Ovary (tissue), 9 donors: ENCODE results near the gene PDLIM3. TPM values are rescaled to one million over a fixed set of nuclear protein-coding genes. Genes with fewer than 3 reads are reported as not detected.
"Not testable (repeated sequence)": the region's sequence is repeated elsewhere in the genome, so short reads cannot be mapped to it uniquely, and the experiment has no call there.

Experiments
- DNase-seq, 5 donors: peaks; one replicate each; pipeline ENCODE4 v3.0.0-alpha.2; 2019 to 2020
- H3K27ac ChIP-seq, 2 donors: fragments of 200-600 bp; one replicate each; pipeline versions ENCODE4 v1.5.1 to v1.8.0; 2019 to 2022
- H3K27me3 ChIP-seq: fragments of 200-600 bp; one replicate; pipeline ENCODE4 v1.8.0; 2022
- H3K36me3 ChIP-seq: fragments of 200-600 bp; sonication (generic); one replicate; pipeline ENCODE4 v1.5.1; 2019
- H3K4me1 ChIP-seq: one replicate; pipeline ENCODE4 v1.8.1; 2013; ENCODE audit warnings: mild to moderate bottlenecking, moderate library complexity; ENCODE audit not compliant: insufficient read depth
- H3K4me3 ChIP-seq: fragments of 200-600 bp; sonication (generic); one replicate; pipeline ENCODE4 v1.5.1; 2017
- H3K9me3 ChIP-seq, 2 donors: fragments of 200-600 bp in 1 of 2; sonication (generic) in 1 of 2; one replicate each; pipeline versions ENCODE4 v1.5.1 to v1.8.1; 2013 to 2019; ENCODE audit warnings: mild to moderate bottlenecking in 1 of 2, moderate library complexity in 1 of 2
- EP300 ChIP-seq: sonication (generic); formaldehyde crosslinking; IDR thresholded peaks from one replicate; pipeline ENCODE4 v1.6.1; 2017; ENCODE audit warnings: antibody characterized with exemption
- POLR2A ChIP-seq: fragments of 450-650 bp; IDR thresholded peaks from one replicate; pipeline ENCODE4 v1.6.1; 2017; ENCODE audit warnings: antibody characterized with exemption, mild to moderate bottlenecking, moderate library complexity
- WGBS, 3 donors: extraction: QIAGEN DNeasy Blood & Tissue Kit in 1 of 3; methylation state at CpG; one replicate each; pipeline versions ENCODE4 v1.1.5 to v1.1.7; 2013 to 2017; 5-methylcytosine and 5-hydroxymethylcytosine counted together
- intact Hi-C, 4 donors: fragments of 100-400 bp; cut with DNase I; formaldehyde crosslinking; loops; one replicate each; pipeline versions ENCODE4 v1.11.0 to v1.15.1; 2022 to 2023
- polyA plus RNA-seq, 2 donors: library from polyadenylated mRNA; stranded (reverse); fragments of 200-250 nt in 1 of 2; fragments of 350-450 nt in 1 of 2; fragmentation: Illumina TruSeq in 1 of 2; extraction: RNeasy Lipid Tissue Mini Kit (QIAGEN cat#74804) in 1 of 2; gene quantifications; one replicate each; pipeline ENCODE4 v1.2.3, GENCODE V29; 2013 to 2014
- total RNA-seq, 7 donors: library from RNA; depleted of rRNA in 2 of 7; stranded (reverse); fragments of >200 nt in 2 of 7; fragmentation: NEBNext Ultra II Directional in 3 of 7; extraction: Animal tissue kit (Norgen Biotek cat#: 25700) in 3 of 7; gene quantifications; one replicate each; pipeline versions ENCODE4 v1.1.0 to v1.2.4, GENCODE V29; 2016 to 2023
- TF ChIP-seq, protein P1 (sequence below), 3 donors: fragments of 450-650 bp in 2 of 3; fragments of 200-600 bp in 1 of 3; IDR thresholded peaks; one replicate each; pipeline versions ENCODE4 v1.5.1 to v1.8.0; 2016 to 2022; ENCODE audit warnings: antibody characterized with exemption in 3 of 3, mild to moderate bottlenecking in 1 of 3
- donor health status: DM: no; HTN: no; CAD: no; lungs with moderate emphysema.
- donor health status: DM: no; HTN: no; CAD: no.
- donor health status: Bipolar disorder and iron deficiency.
- donor health status: DM: yes; HTN: yes; CAD: no.
- donor health status: DM: no; HTN: no; CAD: no.
- donor health status: DM: yes; HTN: yes; CAD: no.

PDLIM3 gene
- total and polyA plus RNA-seq, 9 donors = 40.9 to 220 (median 78.7) TPM

DNA sequence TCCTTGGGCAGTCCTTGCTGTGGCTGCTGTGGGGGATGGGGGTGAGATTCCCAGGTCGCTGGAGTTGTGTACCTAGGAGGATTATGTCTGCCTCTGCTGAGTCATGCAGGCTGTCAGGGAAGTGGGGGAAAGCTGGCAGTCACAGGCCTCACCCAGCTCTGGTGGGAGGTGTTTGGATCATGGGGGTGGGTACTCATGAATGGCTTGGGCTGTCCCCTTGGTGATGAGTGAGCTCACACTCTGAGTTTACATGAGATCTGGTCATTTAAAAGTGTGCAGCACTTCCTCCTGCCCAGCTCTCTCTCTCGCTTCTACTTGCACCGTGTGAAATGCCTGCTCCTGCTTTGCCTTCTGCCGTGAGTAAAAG is 24.6 kb upstream of the PDLIM3 start:
- Histone ChIP-seq H3K9me3 (no peaks in the 10 kb centered on the region), H3K27ac (no peak overlapping the region), H3K4me1 (peaks cover under 1% of the 10 kb centered on the region), H3K4me3 (no peak overlapping the region), H3K36me3 (no peaks in the 10 kb centered on the region), H3K27me3 (no peaks in the 10 kb centered on the region)
- TF ChIP-seq, protein P1, sequence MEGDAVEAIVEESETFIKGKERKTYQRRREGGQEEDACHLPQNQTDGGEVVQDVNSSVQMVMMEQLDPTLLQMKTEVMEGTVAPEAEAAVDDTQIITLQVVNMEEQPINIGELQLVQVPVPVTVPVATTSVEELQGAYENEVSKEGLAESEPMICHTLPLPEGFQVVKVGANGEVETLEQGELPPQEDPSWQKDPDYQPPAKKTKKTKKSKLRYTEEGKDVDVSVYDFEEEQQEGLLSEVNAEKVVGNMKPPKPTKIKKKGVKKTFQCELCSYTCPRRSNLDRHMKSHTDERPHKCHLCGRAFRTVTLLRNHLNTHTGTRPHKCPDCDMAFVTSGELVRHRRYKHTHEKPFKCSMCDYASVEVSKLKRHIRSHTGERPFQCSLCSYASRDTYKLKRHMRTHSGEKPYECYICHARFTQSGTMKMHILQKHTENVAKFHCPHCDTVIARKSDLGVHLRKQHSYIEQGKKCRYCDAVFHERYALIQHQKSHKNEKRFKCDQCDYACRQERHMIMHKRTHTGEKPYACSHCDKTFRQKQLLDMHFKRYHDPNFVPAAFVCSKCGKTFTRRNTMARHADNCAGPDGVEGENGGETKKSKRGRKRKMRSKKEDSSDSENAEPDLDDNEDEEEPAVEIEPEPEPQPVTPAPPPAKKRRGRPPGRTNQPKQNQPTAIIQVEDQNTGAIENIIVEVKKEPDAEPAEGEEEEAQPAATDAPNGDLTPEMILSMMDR (IDR thresholded peaks at IDR 0.05) = no peak
- no peak for TF ChIP-seq EP300
- TF ChIP-seq POLR2A = no peak
- WGBS, 3 donors = 64 to 77% (median 71%) methylated on average over 4 of the region's 4 CpGs
- intact Hi-C loops = no loop called here
- no peak for DNase-seq

- H3K4me1 ChIP-seq, H3K27me3 ChIP-seq, intact Hi-C loops, DNase-seq, H3K9me3 ChIP-seq, H3K27ac ChIP-seq, H3K36me3 ChIP-seq, H3K4me3 ChIP-seq: not testable (repeated sequence)
- 76 to 90% (median 79%) methylated on average over 8 of the region's 8 CpGs for WGBS, 3 donors
Measured at GRCh38 chr4:185559251-185559914, 24.1 kb upstream of the PDLIM3 start.

DNA sequence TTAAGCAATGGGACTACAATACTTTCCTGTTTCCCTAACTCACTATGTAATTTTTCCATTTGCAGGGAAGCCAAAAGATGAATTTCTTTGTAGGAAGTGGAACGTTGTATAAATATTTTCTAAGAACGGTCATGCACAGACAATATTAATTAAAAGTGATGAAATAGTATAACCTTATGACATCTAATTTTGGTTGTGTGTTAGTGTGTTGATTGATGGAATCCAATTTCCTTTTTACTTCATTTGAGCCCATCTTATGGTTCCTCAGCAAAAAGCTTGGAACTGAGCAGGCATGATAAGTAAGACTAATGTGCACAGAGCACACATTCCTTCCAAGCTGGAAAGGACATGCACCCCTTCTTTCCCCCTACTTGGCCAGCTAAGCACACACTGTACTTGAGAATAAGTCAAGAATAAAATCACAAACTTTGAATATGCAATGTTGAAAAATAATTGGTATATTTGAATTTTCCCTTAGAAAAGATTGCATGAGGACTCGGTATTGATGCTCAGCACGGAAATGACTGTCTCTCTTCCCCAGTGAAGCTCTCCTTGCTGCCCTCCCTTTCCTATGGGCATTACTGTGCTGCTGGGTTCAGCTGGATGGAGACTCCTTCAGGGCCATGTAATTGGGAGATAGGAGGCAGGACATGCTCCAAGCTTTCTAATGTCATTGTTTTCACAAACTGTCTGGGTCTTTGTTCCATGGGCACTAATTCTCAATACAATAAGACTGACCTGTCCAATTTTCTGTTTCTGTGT is 19.2 kb upstream of the PDLIM3 start:
- no peak for DNase-seq
- Histone ChIP-seq H3K27ac (no peak overlapping the region), H3K36me3 (no peaks in the 10 kb centered on the region), H3K9me3 (no peaks in the 10 kb centered on the region), H3K4me1 (peaks cover 6% of the 10 kb centered on the region), H3K4me3 (no peak overlapping the region), H3K27me3 (no peaks in the 10 kb centered on the region)
- intact Hi-C loops = no loop called here
- WGBS, 3 donors = 12 to 15% (median 14%) methylated on average over 4 of the region's 4 CpGs
- no peak for TF ChIP-seq EP300
- TF ChIP-seq, protein P1 (IDR thresholded peaks at IDR 0.05) = no peak
- TF ChIP-seq POLR2A = no peak

GRCh38 chr4:185552254-185552653 is 16.9 kb upstream of the PDLIM3 start:
- intact Hi-C loops = no loop called here

More at GRCh38 chr4:185552254-185552653, 16.9 kb upstream of the PDLIM3 start:
- Histone ChIP-seq H3K4me3 (no peak overlapping the region), H3K4me1 (peaks cover 6% of the 10 kb centered on the region), H3K27ac (no peak overlapping the region), H3K36me3 (no peaks in the 10 kb centered on the region), H3K27me3 (no peaks in the 10 kb centered on the region), H3K9me3 (no peaks in the 10 kb centered on the region)
- TF ChIP-seq, protein P1 (IDR thresholded peaks at IDR 0.05) = no peak
- no peak for TF ChIP-seq POLR2A
- no peak for TF ChIP-seq EP300
- WGBS, 3 donors = 88 to 90% (median 89%) methylated on average over 2 of the region's 2 CpGs
- no peak for DNase-seq
